ENCODE measurements around the gene CRIP1. TPM values are rescaled to one million over a fixed set of nuclear protein-coding genes. Genes with fewer than 3 reads are reported as not detected.

CRIP1 gene
- total and polyA plus RNA-seq, 2 donors (not counting 1 experiment from before 2014, with no cell fraction given), result 210 to 563 TPM

DNA sequence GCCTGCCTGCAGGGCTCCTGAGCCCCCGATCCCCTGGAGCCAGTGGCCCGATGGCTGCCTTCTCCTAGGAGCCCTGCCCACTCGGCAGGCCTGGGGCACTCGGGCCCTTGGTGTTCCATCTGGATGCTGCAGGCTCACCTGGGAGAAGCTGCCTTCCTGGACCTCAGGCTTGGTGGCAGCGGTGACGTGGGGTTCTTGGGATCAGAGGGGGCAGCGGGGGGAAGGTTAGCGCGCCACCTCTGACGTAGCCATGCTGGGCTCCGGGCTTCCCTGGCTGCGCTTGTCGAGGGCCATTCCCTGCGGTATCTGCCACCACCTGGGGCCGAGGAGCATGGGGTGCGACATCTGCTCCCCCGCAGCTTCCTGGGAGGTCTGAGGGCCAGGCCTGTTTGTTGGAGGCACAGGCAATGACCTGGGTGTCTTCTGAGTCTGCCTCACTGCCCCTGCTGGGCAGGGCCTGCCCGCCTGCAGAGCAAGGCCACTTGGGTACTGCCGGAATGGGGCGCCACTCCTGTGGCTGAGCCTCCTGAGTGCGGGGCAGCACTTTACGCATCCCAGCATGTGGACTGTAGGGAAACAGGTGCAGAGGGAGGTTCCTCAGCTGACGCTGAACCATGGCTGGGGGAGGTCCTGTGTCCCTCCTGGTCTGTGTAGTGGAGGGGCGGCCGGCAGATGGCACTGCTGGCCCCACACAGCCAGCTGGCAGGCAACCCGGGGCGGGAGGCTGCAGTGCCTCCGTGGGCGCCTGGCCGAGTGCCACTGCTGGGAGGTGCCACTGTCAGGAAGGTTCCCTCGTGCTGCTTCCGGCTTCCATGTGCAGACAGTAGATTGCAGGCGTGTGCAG, 46.8 kb upstream of the CRIP1 start:
- H4K20me1 ChIP-seq (ENCODE audit: control insufficient read depth, insufficient read depth, low read length, poor library complexity, severe bottlenecking), result peaks cover 59% of the 10 kb centered on the region
- CTCF ChIA-PET, result no interaction called here
- no peak overlapping the region for H3K4me2 ChIP-seq (replicated peaks; ENCODE audit: low read depth, low read length, poor library complexity, severe bottlenecking)
- no peak overlapping the region for H3K4me3 ChIP-seq (ENCODE audit: control extremely low read depth in 1 of 5, extremely low read depth in 1 of 5, insufficient read depth in 1 of 5, low read depth in 2 of 5, low read length in 4 of 5)
- H3K36me3 ChIP-seq (replicated peaks in 1 of 2; ENCODE audit: control extremely low read depth in 1 of 2, control insufficient read depth in 1 of 2, extremely low read depth in 1 of 2, insufficient read depth in 2 of 2, low read length in 1 of 2), result peaks cover 0 to 5% of the 10 kb centered on the region in 2 experiments
- Mint-ChIP-seq H3K27ac (no peak overlapping the region), H3K9me3 (ENCODE audit: insufficient read depth) (no peaks in the 10 kb centered on the region), H3K27me3 (no peaks in the 10 kb centered on the region), H3K4me1 (peaks cover 17% of the 10 kb centered on the region), H3K4me3 (no peak overlapping the region)
- peaks cover 0 to 16% of the 10 kb centered on the region in 2 donors for H3K4me1 ChIP-seq (ENCODE audit: control insufficient read depth in 2 of 2, insufficient read depth in 2 of 2, low read length in 2 of 2)
- no peak overlapping the region for H3K27ac ChIP-seq (ENCODE audit: low read length in 2 of 2)
- H3K79me2 ChIP-seq (ENCODE audit: control insufficient read depth, insufficient read depth, low read length), result peaks cover 65% of the 10 kb centered on the region
- TF ChIP-seq, protein P1, sequence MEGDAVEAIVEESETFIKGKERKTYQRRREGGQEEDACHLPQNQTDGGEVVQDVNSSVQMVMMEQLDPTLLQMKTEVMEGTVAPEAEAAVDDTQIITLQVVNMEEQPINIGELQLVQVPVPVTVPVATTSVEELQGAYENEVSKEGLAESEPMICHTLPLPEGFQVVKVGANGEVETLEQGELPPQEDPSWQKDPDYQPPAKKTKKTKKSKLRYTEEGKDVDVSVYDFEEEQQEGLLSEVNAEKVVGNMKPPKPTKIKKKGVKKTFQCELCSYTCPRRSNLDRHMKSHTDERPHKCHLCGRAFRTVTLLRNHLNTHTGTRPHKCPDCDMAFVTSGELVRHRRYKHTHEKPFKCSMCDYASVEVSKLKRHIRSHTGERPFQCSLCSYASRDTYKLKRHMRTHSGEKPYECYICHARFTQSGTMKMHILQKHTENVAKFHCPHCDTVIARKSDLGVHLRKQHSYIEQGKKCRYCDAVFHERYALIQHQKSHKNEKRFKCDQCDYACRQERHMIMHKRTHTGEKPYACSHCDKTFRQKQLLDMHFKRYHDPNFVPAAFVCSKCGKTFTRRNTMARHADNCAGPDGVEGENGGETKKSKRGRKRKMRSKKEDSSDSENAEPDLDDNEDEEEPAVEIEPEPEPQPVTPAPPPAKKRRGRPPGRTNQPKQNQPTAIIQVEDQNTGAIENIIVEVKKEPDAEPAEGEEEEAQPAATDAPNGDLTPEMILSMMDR (IDR thresholded peaks at IDR 0.05), result no peak
- no peak for TF ChIP-seq EZH2 (IDR thresholded peaks at IDR 0.05; ENCODE audit: borderline replicate concordance, insufficient read depth, low read depth, low read length, poor library complexity, severe bottlenecking)
- 94% methylated on average over 33 of the region's 33 CpGs for WGBS (ENCODE audit: insufficient coverage)
- no peaks in the 10 kb centered on the region for H3K27me3 ChIP-seq (replicated peaks in 1 of 4; ENCODE audit: control extremely low read depth in 1 of 4, control insufficient read depth in 3 of 4, insufficient read depth in 4 of 4, low read length in 3 of 4)
- DNase-seq (no peak), ATAC-seq (ENCODE audit: low read depth) (no peak)
- POLR2A ChIA-PET, result no interaction called here
- H2AFZ ChIP-seq (ENCODE audit: insufficient read depth, low read depth, low read length, poor library complexity, severe bottlenecking), result no peak overlapping the region
- intact Hi-C loops (cut with micrococcal nuclease), result no loop called here
- no peak overlapping the region for H3K9ac ChIP-seq (ENCODE audit: low read length)
- peaks cover 0 to 11% (median 4%) of the 10 kb centered on the region in 3 donors for H3K9me3 ChIP-seq (ENCODE audit: control extremely low read depth in 1 of 3, control insufficient read depth in 2 of 3, insufficient read depth in 1 of 3, low read length in 2 of 3)

DNA sequence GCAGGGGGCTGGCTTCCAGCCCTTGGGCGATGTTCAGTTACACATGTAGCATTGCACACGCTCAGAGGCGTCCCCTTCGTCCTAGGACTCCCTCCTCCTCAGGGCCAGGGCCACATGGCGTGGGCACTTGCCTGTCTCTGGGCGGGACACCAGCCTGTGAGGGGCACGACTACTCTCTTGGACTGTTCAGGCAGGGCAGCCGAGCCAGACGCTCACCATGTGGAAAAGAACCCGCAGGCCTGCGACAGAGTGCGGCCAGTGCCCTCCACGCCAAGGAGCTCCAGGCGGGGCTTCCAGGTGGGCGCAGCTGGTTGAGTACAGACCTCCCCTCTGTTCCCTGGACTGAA, 46.2 kb upstream of the CRIP1 start:
- Histone ChIP-seq H4K20me1 (ENCODE audit: control insufficient read depth, insufficient read depth, low read length, poor library complexity, severe bottlenecking) (peaks cover 53% of the 10 kb centered on the region), H3K9ac (ENCODE audit: low read length) (no peak overlapping the region), H3K27ac (ENCODE audit: low read length in 2 of 2) (no peak overlapping the region), H3K4me3 (ENCODE audit: control extremely low read depth in 1 of 5, extremely low read depth in 1 of 5, insufficient read depth in 1 of 5, low read depth in 2 of 5, low read length in 4 of 5) (no peak overlapping the region), H3K27me3 (replicated peaks in 1 of 4; ENCODE audit: control extremely low read depth in 1 of 4, control insufficient read depth in 3 of 4, insufficient read depth in 4 of 4, low read length in 3 of 4) (no peaks in the 10 kb centered on the region), H3K36me3 (replicated peaks in 1 of 2; ENCODE audit: control extremely low read depth in 1 of 2, control insufficient read depth in 1 of 2, extremely low read depth in 1 of 2, insufficient read depth in 2 of 2, low read length in 1 of 2) (peaks cover 0 to 5% of the 10 kb centered on the region in 2 experiments), H3K79me2 (ENCODE audit: control insufficient read depth, insufficient read depth, low read length) (peaks cover 65% of the 10 kb centered on the region), H3K4me1 (ENCODE audit: control insufficient read depth in 2 of 2, insufficient read depth in 2 of 2, low read length in 2 of 2) (peaks cover 0 to 16% of the 10 kb centered on the region in 2 donors), H3K9me3 (ENCODE audit: control extremely low read depth in 1 of 3, control insufficient read depth in 2 of 3, insufficient read depth in 1 of 3, low read length in 2 of 3) (peaks cover 0 to 11% (median 4%) of the 10 kb centered on the region in 3 donors), H2AFZ (ENCODE audit: insufficient read depth, low read depth, low read length, poor library complexity, severe bottlenecking) (no peak overlapping the region), H3K4me2 (replicated peaks; ENCODE audit: low read depth, low read length, poor library complexity, severe bottlenecking) (no peak overlapping the region)
- Mint-ChIP-seq H3K4me1 (peaks cover 13% of the 10 kb centered on the region), H3K4me3 (no peak overlapping the region), H3K27me3 (no peaks in the 10 kb centered on the region), H3K9me3 (ENCODE audit: insufficient read depth) (no peaks in the 10 kb centered on the region), H3K27ac (no peak overlapping the region)
- intact Hi-C loops (cut with micrococcal nuclease), result no loop called here
- DNase-seq, result no peak
- no peak for ATAC-seq (ENCODE audit: low read depth)
- POLR2A ChIA-PET, result no interaction called here
- TF ChIP-seq, protein P1 (IDR thresholded peaks at IDR 0.05), result no peak
- TF ChIP-seq EZH2 (IDR thresholded peaks at IDR 0.05; ENCODE audit: borderline replicate concordance, insufficient read depth, low read depth, low read length, poor library complexity, severe bottlenecking), result no peak
- CTCF ChIA-PET, result no interaction called here
- WGBS (ENCODE audit: insufficient coverage), result over 99% methylated on average over 15 of the region's 15 CpGs
